GM20000 (cell line): ENCODE results near the gene CWH43.
"Not testable (repeated sequence)": the region's sequence is repeated elsewhere in the genome, so short reads cannot be mapped to it uniquely, and the experiment has no call there.

Experiments
- DNase-seq: peaks from one replicate; pipeline ENCODE4 v3.0.0; 2012; ENCODE audit warnings: low spot score

CWH43 gene

GRCh38 chr4:49107262-49107661, 121.2 kb downstream of the CWH43 start:
- not testable (repeated sequence) for DNase-seq

- DNase-seq = not testable (repeated sequence)
Observed at GRCh38 chr4:49108183-49108978, 122.3 kb downstream of the CWH43 start.

GRCh38 chr4:49109567-49110166, 123.6 kb downstream of the CWH43 start:
- DNase-seq = not testable (repeated sequence)

- not testable (repeated sequence) for DNase-seq
Observed at GRCh38 chr4:49110579-49110978, 124.5 kb downstream of the CWH43 start.
